GM12872 (cell line): Measurements from ENCODE around the gene ELK4.

Source experiments
- CTCF ChIP-seq: IDR thresholded peaks from 3 replicates; pipeline ENCODE4 v1.5.1; 2011; ENCODE audit warnings: low read depth, mild to moderate bottlenecking, low read length, moderate library complexity; ENCODE audit not compliant: insufficient read depth

The ELK4 gene

GRCh38 chr1:205582471-205583291, 49.1 kb downstream of the ELK4 start:
- TF ChIP-seq CTCF: no peak

- no peak for TF ChIP-seq CTCF
Observed at GRCh38 chr1:205582046-205582445, 49.8 kb downstream of the ELK4 start.

- no peak for TF ChIP-seq CTCF
Observed at GRCh38 chr1:205581321-205581980, 50.4 kb downstream of the ELK4 start.

GRCh38 chr1:205580923-205581180, 51.0 kb downstream of the ELK4 start:
- no peak for TF ChIP-seq CTCF

GRCh38 chr1:205580140-205580922, 51.5 kb downstream of the ELK4 start:
- no peak for TF ChIP-seq CTCF

GRCh38 chr1:205579711-205580110, 52.1 kb downstream of the ELK4 start:
- no peak for TF ChIP-seq CTCF

GRCh38 chr1:205578780-205579571, 52.8 kb downstream of the ELK4 start:
- no peak for TF ChIP-seq CTCF
